Measurements from ENCODE around the gene CTSE.
"Not testable (repeated sequence)": the region's sequence is repeated elsewhere in the genome, so short reads cannot be mapped to it uniquely, and the experiment has no call there.

The CTSE gene

DNA sequence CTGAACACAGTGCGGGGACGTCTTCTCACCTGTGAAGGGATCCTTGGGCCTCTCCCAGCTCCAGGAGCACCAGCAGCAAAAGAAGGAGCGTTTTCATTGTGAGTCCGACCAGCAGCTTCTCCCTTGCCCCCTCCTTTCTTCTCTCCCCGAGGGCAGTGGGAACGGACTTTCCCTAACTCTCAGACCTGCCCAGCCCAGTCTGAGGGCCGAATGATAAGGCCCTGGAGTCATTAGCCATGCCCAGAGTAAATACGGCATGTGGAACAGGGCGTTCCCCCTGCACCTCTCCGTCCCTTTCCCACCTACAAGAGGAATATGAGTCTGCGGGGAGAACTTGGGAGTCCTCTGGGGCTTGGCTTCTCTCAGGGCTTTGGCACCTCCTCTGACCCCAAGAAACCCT, at the start of gene CTSE:
Gene CTSE (minus strand): TSS at position 201 of the 400 bp plus-strand sequence. CDS start 104 bp downstream, at position 97.
- DNase-seq (ENCODE audit: low spot score): no peak

DNA sequence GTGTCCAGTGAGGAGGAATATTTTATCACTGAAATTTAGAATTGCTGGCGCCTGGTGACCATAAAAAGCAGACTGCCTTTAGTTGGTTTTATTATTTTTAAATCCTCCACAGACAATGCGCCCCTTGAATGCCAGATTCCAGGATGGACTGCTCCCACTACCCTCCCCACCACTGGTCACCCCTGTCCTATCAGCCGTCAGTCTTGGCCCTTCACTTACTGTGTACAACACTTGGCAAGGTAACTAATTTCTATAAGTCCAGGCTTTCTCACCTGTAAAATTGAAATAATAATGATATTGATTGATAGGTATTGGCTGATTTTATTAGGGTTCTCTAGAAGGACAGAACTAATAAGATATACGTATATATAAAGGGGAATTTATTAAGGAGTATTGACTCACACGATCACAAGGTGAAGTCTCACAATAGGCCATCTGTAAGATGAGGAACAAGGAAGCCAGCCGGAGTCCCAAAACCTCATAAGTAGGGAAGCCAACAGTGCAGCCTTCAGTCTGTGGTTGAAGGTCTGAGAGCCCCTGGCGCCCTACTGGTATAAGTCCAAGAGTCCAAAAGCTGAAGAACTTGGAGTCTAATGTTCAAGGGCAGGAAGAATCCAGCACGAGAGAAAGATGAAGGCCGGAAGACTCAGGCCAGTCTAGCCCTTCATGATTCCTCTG, 47.1 kb upstream of the CTSE start:
- DNase-seq (ENCODE audit: low spot score): no peak

GRCh38 chr1:206068314-206068713, 44.6 kb upstream of the CTSE start:
- DNase-seq (ENCODE audit: low spot score): no peak

GRCh38 chr1:206067486-206068227, 44.0 kb upstream of the CTSE start:
- no peak for DNase-seq (ENCODE audit: low spot score)

DNA sequence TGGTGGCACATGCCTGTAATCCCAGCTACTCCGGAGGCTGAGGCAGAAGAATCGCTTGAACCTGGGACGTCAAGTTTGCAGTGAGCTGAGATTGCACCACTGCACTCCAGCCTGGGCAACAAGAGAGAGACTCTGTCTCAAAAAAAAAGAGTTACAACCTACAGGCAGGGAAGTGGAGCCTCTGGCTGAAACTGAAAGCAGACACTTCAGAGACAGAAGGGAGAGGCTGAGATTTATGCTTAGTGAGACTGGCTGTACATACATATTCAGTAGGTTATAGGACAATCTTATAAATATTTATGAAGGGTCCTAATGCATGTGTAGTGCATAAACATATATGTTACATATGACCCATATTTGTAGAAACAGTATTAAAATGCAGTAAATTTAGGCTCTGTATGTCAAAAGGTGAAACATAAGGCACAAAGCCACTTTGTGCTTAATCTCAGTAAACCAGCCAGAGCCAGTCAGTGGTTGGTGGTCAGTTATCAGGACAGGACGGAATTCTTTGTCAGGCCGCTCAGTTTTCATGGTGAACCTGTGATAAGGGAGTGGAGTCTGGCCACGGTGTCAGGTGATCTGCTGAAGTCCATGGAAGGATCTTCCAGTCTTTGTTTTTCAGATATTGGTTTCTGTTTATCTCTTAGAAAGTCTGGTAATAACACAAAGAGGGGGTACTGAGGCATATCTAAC, 42.9 kb upstream of the CTSE start:
- no peak for DNase-seq (ENCODE audit: low spot score)

DNA sequence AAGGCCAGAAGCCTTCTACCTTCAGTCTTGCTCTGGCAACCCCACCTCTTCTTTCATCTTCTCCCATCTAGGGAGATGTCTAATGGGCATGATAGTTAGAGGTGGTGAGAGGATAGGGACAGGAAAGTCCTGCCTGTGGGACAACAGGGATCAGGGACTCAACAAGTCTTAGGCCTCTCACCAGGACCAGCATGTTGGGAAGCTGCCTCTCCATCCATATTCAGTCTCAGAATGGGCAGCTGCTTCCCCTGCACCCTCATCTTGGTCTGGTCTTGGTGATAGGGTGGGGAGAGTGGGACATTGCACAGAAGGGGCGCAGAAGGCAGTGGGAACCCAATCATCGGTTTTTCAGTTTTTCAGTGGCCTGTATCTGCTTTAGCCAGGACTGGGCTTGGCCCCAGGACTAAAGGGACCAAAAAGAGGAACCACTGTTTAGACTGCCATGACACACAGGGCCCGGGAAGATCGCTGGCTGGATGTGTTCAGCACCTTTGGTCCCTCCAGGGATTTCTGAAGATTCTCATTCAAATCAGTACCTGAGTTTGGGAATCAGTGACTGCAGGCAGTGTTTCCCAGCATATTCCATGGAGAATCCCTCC, 42.0 kb upstream of the CTSE start:
- no peak for DNase-seq (ENCODE audit: low spot score)

DNA sequence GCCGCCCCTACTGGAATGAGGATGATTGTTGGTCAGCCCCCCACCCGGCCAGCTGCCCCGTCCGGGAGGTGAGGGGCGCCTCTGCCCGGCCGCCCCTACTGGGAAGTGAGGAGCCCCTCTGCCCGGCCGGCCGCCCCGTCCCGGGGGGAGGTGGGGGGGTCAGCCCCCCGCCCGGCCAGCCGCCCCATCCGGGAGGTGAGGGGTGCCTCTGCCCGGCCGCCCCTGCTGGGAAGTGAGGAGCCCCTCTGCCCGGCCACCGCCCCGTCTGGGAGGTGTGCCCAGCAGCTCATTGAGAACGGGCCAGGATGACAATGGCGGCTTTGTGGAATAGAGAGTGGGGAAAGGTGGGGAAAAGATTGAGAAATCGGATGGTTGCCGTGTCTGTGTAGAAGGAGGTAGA, 40.8 kb upstream of the CTSE start:
- not testable (repeated sequence) for DNase-seq (ENCODE audit: low spot score)

GRCh38 chr1:206064001-206064400, 40.3 kb upstream of the CTSE start:
- DNase-seq (ENCODE audit: low spot score): not testable (repeated sequence)

- DNase-seq (ENCODE audit: low spot score): no peak
Observed at GRCh38 chr1:206062464-206062863, 38.8 kb upstream of the CTSE start.

DNA sequence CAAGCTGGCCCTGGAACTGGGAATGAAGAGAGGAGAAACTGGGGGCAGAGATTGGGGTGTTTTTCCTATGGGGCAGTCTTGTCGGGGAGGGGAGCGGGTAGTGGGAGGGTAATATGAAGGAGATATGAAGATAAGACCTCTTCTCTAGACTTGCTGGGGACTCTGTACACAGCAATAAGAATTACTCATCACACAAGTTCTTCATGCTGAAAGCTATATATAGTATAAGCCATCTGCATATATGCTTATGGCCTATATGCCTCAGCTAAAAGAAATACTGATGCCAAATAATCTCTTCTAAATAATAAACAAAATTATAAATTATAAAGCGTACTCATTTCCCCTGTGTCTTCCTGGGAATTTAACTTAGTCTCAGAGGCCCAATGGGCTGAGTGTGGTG, 37.1 kb upstream of the CTSE start:
- DNase-seq (ENCODE audit: low spot score): no peak

- no peak for DNase-seq (ENCODE audit: low spot score)
Observed at GRCh38 chr1:206059355-206059915, 35.7 kb upstream of the CTSE start.

- DNase-seq (ENCODE audit: low spot score): no peak
Observed at GRCh38 chr1:206058927-206059292, 35.2 kb upstream of the CTSE start.

DNA sequence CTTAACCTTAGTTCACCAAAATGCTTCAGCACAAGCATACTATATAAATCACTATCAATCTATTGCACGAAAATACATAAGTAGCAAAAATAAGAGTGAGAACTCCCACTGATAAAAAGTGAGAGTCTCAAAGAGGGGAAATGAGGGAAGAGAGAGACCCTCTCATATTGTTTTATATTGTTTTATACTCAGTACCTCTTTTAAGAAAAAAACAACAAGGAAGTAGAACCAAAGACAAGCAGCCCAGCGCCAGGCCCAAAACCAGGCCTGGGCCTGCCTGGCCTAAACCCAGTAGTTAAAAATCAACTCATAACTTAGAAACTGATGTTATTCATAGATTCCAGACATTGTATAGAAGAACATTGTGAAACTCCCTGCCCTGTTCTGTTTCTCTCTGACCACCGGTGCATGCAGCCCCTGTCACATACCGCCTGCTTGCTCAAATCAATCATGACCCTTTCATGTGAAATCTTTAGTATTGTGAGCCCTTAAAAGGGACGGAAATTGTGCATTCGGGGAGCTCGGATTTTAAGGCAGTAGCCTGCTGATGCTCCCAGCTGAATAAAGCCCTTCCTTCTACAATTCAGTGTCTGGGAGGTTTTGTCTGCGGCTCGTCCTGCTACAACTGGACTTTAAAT, 34.7 kb upstream of the CTSE start:
- DNase-seq (ENCODE audit: low spot score): not testable (repeated sequence)

GRCh38 chr1:206055639-206056323, 32.1 kb upstream of the CTSE start:
- not testable (repeated sequence) for DNase-seq (ENCODE audit: low spot score)

GRCh38 chr1:206055069-206055625, 31.5 kb upstream of the CTSE start:
- DNase-seq (ENCODE audit: low spot score): not testable (repeated sequence)

DNA sequence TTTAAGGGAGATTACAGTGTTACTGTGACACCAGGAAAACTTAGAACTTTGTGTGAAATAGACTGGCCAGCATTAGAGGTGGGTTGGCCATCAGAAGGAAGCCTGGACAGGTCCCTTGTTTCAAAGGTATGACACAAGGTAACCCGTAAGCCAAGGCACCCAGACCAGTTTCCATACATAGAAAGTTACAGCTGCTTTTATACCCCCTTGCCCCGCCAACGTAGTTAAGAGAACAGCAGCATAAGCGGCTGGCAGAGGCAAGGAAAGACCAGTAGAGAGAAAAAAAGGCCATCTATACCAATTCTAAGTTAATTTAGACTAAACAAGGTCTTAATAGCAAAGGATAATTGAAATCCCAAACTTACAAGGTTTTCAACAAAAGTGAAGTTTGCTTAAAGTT, 29.9 kb upstream of the CTSE start:
- DNase-seq (ENCODE audit: low spot score): not testable (repeated sequence)

DNA sequence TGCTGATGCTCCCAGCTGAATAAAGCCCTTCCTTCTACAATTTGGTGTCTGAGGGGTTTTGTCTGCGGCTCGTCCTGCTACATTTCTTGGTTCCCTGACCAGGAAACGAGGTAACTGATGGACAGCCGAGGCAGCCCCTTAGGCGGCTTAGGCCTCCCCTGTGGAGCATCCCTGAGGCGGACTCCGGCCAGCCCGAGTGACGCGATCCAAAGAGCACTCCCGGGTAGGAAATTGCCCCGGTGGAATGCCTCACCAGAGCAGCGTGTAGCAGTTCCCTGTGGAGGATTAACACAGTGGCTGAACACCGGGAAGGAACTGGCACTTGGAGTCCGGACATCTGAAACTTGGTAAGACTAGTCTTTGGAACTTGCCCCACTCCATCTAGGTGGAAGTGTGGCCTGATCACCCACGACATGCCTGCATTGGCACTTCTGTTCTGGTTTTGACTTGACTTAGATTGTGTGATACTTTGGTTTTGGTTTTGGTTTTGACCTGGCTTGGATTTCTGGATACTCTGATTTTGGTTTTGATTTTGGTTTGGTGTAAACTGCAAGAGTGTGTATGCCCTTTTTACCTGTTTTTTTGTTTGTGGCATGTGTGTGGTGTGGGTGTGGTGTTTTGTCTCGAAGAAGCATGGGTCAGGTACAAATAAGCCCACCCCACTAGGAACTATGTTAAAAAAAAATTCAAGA, 29.4 kb upstream of the CTSE start, which contains the start of gene RHEX:
Gene RHEX (plus strand): TSS at position 255 of the 692 bp plus-strand sequence. CDS start 44,656 bp downstream, outside the sequence.
- DNase-seq (ENCODE audit: low spot score): not testable (repeated sequence)

GRCh38 chr1:206052231-206052865, 28.7 kb upstream of the CTSE start:
- not testable (repeated sequence) for DNase-seq (ENCODE audit: low spot score)

DNA sequence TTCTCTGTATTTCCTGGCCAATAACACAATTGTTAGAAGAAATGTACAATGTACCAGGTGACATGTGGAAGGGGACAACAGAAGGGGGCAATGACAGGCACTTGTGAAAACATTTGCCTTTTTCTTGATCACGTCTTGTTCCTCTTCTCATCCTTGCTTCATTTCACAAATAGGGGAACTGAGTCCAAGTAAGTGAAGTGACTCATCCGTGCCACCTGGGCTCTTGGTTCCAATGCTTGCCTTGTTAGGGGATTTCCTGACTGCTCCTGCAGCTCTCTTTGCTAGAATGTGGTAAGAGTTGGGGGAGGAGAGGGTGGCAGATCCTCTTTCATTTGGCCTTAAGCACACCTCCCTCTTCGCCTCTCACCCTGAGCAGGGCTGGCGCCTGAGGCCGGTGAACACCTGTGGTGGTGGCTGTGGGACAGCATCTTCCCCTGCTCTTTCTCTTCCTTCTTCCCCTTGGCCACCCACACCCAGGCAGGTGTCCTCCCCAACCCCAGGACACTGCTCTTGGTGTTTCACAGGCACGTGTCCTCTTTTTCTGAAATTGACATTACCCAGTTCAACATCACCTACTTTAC, 27.1 kb upstream of the CTSE start:
- DNase-seq (ENCODE audit: low spot score): no peak
